Thyroid gland (tissue), 4 donors: ENCODE results near the gene ANKZF1. TPM values are rescaled to one million over a fixed set of nuclear protein-coding genes. Genes with fewer than 3 reads are reported as not detected.
"Not testable (repeated sequence)": the region's sequence is repeated elsewhere in the genome, so short reads cannot be mapped to it uniquely, and the experiment has no call there.

Source experiments
- DNase-seq, 2 donors: peaks; one replicate each; pipeline ENCODE4 v3.0.0-alpha.2; 2019
- H3K27ac ChIP-seq, 3 donors: fragments of 200-600 bp; sonication (generic); 1 replicate in 2 of 3; 2 replicates in 1 of 3; pipeline ENCODE4 v1.5.1; 2016 to 2019; ENCODE audit warnings: mild to moderate bottlenecking in 1 of 3, moderate library complexity in 1 of 3
- H3K27me3 ChIP-seq: fragments of 200-600 bp; sonication (generic); one replicate; pipeline ENCODE4 v1.5.1; 2019
- H3K36me3 ChIP-seq, 2 donors: fragments of 200-600 bp; sonication (generic); one replicate each; pipeline ENCODE4 v1.5.1; 2016 to 2019
- H3K4me1 ChIP-seq, 2 donors: fragments of 200-600 bp; sonication (generic); one replicate each; pipeline ENCODE4 v1.5.1; 2017 to 2019
- H3K4me3 ChIP-seq, 3 donors: fragments of 200-600 bp; sonication (generic); replicated peaks in 1 of 3; 1 replicate in 2 of 3; 2 replicates in 1 of 3; pipeline ENCODE4 v1.5.1; 2016; ENCODE audit warnings: mild to moderate bottlenecking in 1 of 3
- H3K9me3 ChIP-seq: fragments of 200-600 bp; sonication (generic); one replicate; pipeline ENCODE4 v1.5.1; 2017
- CTCF ChIP-seq, 6 experiments: fragments of 200-600 bp in 3 of 6; fragments of 450-650 bp in 3 of 6; sonication (generic) in 3 of 6; IDR thresholded peaks; one replicate each; pipeline ENCODE4 v1.5.1; 2016 to 2019; ENCODE audit warnings: antibody characterized with exemption in 6 of 6, mild to moderate bottlenecking in 2 of 6, inconsistent platforms in 1 of 6, moderate library complexity in 1 of 6
- POLR2A ChIP-seq, 2 donors: fragments of 450-650 bp; IDR thresholded peaks; one replicate each; pipeline ENCODE4 v1.6.1; 2017; ENCODE audit warnings: antibody characterized with exemption in 2 of 2, mild to moderate bottlenecking in 2 of 2, moderate library complexity in 1 of 2
- WGBS, 2 donors: methylation state at CpG; one replicate each; pipeline ENCODE4 v1.1.5; 2017; 5-methylcytosine and 5-hydroxymethylcytosine counted together
- intact Hi-C: fragments of 100-400 bp; cut with DNase I; formaldehyde crosslinking; loops from one replicate; pipeline ENCODE4 v1.15.1; 2023
- total RNA-seq, 4 donors: library from RNA; depleted of rRNA; stranded (reverse); fragments of >200 nt; gene quantifications; one replicate each; pipeline ENCODE4 v1.2.3, GENCODE V29; 2016

Gene ANKZF1
- total RNA-seq, 4 donors from 2014 or later, result 38.1 to 66.4 (median 45.5) TPM

- Histone ChIP-seq H3K9me3 (no peaks in the 10 kb centered on the region), H3K4me3 (no peak overlapping the region), H3K27ac (no peak overlapping the region), H3K36me3 (no peaks in the 10 kb centered on the region), H3K4me1 (no peaks in the 10 kb centered on the region), H3K27me3 (no peaks in the 10 kb centered on the region)
- TF ChIP-seq CTCF (IDR thresholded peaks at IDR 0.05), result no peak
- no peak for TF ChIP-seq POLR2A (IDR thresholded peaks at IDR 0.05)
- 74 to 81% methylated on average over 12 of the region's 12 CpGs for WGBS, 2 donors
- no peak for DNase-seq
- intact Hi-C loops, result no loop called here
These were observed 30.0 kb upstream of the ANKZF1 start for GRCh38 chr2:219199470-219200211.

- H3K27me3 ChIP-seq, H3K9me3 ChIP-seq, H3K4me1 ChIP-seq, H3K4me3 ChIP-seq, DNase-seq, H3K27ac ChIP-seq, intact Hi-C loops, H3K36me3 ChIP-seq: not testable (repeated sequence)
- WGBS, 2 donors, result 86 to 91% methylated on average over 23 to 26 of the region's 26 CpGs
These were observed 28.9 kb upstream of the ANKZF1 start for GRCh38 chr2:219200502-219201326.

GRCh38 chr2:219201331-219201730 lies 28.3 kb upstream of the ANKZF1 start:
- H3K9me3 ChIP-seq, H3K27ac ChIP-seq, H3K27me3 ChIP-seq, DNase-seq, H3K4me1 ChIP-seq, H3K36me3 ChIP-seq, intact Hi-C loops, H3K4me3 ChIP-seq: not testable (repeated sequence)
- WGBS, 2 donors, result 75 to 88% methylated on average over 4 to 13 of the region's 21 CpGs

GRCh38 chr2:219204425-219205164 lies 25.0 kb upstream of the ANKZF1 start:
- TF ChIP-seq CTCF (IDR thresholded peaks at IDR 0.05) (no peak), POLR2A (IDR thresholded peaks at IDR 0.05) (no peak)
- Histone ChIP-seq H3K9me3 (no peaks in the 10 kb centered on the region), H3K36me3 (peaks cover 0 to 13% of the 10 kb centered on the region in 2 donors), H3K27ac (no peak overlapping the region), H3K4me1 (peaks cover 17 to 27% of the 10 kb centered on the region in 2 donors), H3K27me3 (no peaks in the 10 kb centered on the region), H3K4me3 (no peak overlapping the region)
- intact Hi-C loops, result no loop called here
- no peak for DNase-seq
- WGBS, 2 donors, result 91 to 93% methylated on average over 7 of the region's 7 CpGs

- no peaks in the 10 kb centered on the region for H3K9me3 ChIP-seq
- no peak overlapping the region for H3K27ac ChIP-seq
- H3K27me3 ChIP-seq, result no peaks in the 10 kb centered on the region
- intact Hi-C loops, result no loop called here
- no peak overlapping the region for H3K4me3 ChIP-seq
- WGBS, 2 donors, result 76 to 89% methylated on average over 5 of the region's 5 CpGs
- peaks cover 17 to 27% of the 10 kb centered on the region in 2 donors for H3K4me1 ChIP-seq
- TF ChIP-seq POLR2A (IDR thresholded peaks at IDR 0.05), result no peak
- no peak for TF ChIP-seq CTCF (IDR thresholded peaks at IDR 0.05)
- peaks cover 6 to 19% of the 10 kb centered on the region in 2 donors for H3K36me3 ChIP-seq
- no peak for DNase-seq
These were observed 24.5 kb upstream of the ANKZF1 start for GRCh38 chr2:219205165-219205538.
